Caco-2 (cell line): ENCODE results near the gene C1QA. TPM values are rescaled to one million over a fixed set of nuclear protein-coding genes. Genes with fewer than 3 reads are reported as not detected.

ENCODE experiments used
- BruUV-seq: library from RNA; stranded (reverse); fragments of 400-500 nt; replicated peaks from 2 replicates; lab custom pipeline; 2021; lab: Mats Ljungman, UMichigan
- CTCF ChIA-PET: fragments of 300-600 bp; sonication (Branson Sonifier 250); formaldehyde crosslinking; loops from one replicate; lab custom pipeline; 2022; ENCODE audit warnings: antibody characterized with exemption; lab: Charles Lee
- POLR2A ChIA-PET: fragments of 300-600 bp; sonication (Branson Sonifier 250); formaldehyde crosslinking; loops from one replicate; lab custom pipeline; 2022; ENCODE audit warnings: antibody characterized with exemption; lab: Charles Lee
- DNase-seq, 2 experiments: peaks; one replicate each; pipeline versions ENCODE4 v3.0.0 to v3.0.0-alpha.2; 2020 to 2022
- H3K27me3 ChIP-seq: replicated peaks from 2 replicates; pipeline ENCODE4 v1.6.0; 2011; ENCODE audit warnings: low read length; ENCODE audit not compliant: control insufficient read depth, insufficient read depth
- H3K36me3 ChIP-seq: 2 replicates; pipeline ENCODE4 v1.5.1; 2011; ENCODE audit warnings: low read length; ENCODE audit not compliant: control insufficient read depth, insufficient read depth
- H3K4me1 ChIP-seq: fragments of 250-450 bp; sonication (Bioruptor Pico); 2 replicates; pipeline ENCODE4 v1.5.1; 2020; ENCODE audit warnings: mild to moderate bottlenecking
- H3K4me3 ChIP-seq: 2 replicates; pipeline ENCODE4 v1.5.1; 2011; ENCODE audit warnings: low read depth, mild to moderate bottlenecking, control low read depth, low read length
- H3K9me3 ChIP-seq: fragments of 250-450 bp; sonication (Bioruptor Pico); 2 replicates; pipeline ENCODE4 v1.5.1; 2020; ENCODE audit warnings: mild to moderate bottlenecking, moderate library complexity
- H3K27ac Mint-ChIP-seq: one replicate; pipeline ENCODE4 v1.8.0; 2022; ENCODE audit warnings: mixed read lengths; ENCODE audit not compliant: unreplicated experiment
- H3K27me3 Mint-ChIP-seq: one replicate; pipeline ENCODE4 v1.8.0; 2022; ENCODE audit warnings: mixed read lengths; ENCODE audit not compliant: insufficient read depth, unreplicated experiment
- H3K36me3 Mint-ChIP-seq: one replicate; pipeline ENCODE4 v1.8.0; 2022; ENCODE audit warnings: mild to moderate bottlenecking, mixed read lengths; ENCODE audit not compliant: insufficient read depth, unreplicated experiment
- H3K4me1 Mint-ChIP-seq: one replicate; pipeline ENCODE4 v1.8.0; 2022; ENCODE audit warnings: low read depth, mixed read lengths; ENCODE audit not compliant: unreplicated experiment
- H3K4me3 Mint-ChIP-seq: one replicate; pipeline ENCODE4 v1.8.0; 2022; ENCODE audit warnings: mild to moderate bottlenecking, moderate library complexity, mixed read lengths; ENCODE audit not compliant: unreplicated experiment
- H3K9me3 Mint-ChIP-seq: one replicate; pipeline ENCODE4 v1.8.0; 2022; ENCODE audit warnings: mixed read lengths; ENCODE audit not compliant: unreplicated experiment
- intact Hi-C: fragments of 100-400 bp; cut with micrococcal nuclease; formaldehyde crosslinking; loops from one replicate; pipeline ENCODE4 v1.10.0; 2022; ENCODE audit not compliant: unreplicated experiment
- total RNA-seq: library from RNA; stranded (reverse); gene quantifications from 2 replicates; pipeline ENCODE4 v1.2.3, GENCODE V29; 2022
- TF ChIP-seq, protein P1 (sequence below), 2 experiments: fragments of 200-600 bp in 1 of 2; IDR thresholded peaks; 1 replicate in 1 of 2; 2 replicates in 1 of 2; pipeline versions ENCODE4 v1.5.1 to v1.8.0; 2011 to 2022; ENCODE audit warnings: antibody characterized with exemption in 1 of 2, control low read depth in 1 of 2, inconsistent platforms in 1 of 2, low read depth in 1 of 2, low read length in 1 of 2, mild to moderate bottlenecking in 1 of 2, moderate library complexity in 1 of 2; ENCODE audit not compliant: insufficient read depth in 1 of 2, severe bottlenecking in 1 of 2, unreplicated experiment in 1 of 2

C1QA gene
- total RNA-seq, 1 experiment from 2014 or later = not detected

DNA sequence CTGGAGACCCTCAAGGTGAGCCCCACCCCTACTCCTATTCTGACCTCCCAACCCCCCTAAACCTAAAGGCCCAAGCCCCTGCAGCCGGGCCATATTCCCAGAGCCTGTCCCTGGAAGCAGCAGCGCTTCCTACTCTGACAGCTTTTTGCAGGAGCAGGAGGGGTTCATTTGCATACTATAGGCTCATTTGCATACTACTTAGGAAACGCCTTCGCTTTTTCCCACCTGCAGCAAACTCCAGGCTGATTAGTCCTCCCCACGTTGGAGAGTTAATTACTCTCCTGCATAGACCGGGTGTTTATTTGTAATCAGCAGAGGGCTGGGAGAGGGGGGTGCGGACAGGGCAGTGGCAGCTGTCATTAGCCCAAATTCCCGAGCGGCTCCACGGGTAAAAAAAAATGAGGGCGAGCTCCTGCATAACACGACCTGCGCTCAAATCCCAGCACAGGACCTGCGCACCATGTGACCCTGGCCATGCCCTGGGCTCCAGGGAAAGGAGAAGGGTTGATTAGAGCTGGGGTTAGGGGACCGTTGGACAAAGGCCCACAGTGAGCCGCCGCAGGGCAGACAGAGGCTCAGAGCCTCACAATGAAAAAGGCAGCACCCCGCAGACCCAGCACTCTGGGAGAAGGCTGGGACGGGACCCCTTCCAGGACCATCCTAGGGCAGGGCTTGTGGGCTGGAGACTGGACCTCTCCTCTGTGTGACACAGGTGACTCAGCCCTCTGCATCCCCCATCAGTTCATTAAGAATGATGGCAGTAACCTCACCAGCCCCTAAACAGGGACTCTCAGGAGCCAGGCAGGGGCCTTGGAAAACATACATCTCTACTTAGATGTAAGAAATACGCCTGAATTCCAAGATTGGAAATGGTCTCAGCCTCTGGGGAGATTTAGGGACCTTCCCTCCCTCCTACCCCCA lies 9.9 kb upstream of the C1QA start:
- Histone ChIP-seq H3K27me3 (no peaks in the 10 kb centered on the region; the same call in 1 of the 2 replicates), H3K4me1 (no peaks in the 10 kb centered on the region), H3K4me3 (no peak overlapping the region), H3K9me3 (no peaks in the 10 kb centered on the region), H3K36me3 (no peaks in the 10 kb centered on the region)
- DNase-seq = no peak
- TF ChIP-seq, protein P1, sequence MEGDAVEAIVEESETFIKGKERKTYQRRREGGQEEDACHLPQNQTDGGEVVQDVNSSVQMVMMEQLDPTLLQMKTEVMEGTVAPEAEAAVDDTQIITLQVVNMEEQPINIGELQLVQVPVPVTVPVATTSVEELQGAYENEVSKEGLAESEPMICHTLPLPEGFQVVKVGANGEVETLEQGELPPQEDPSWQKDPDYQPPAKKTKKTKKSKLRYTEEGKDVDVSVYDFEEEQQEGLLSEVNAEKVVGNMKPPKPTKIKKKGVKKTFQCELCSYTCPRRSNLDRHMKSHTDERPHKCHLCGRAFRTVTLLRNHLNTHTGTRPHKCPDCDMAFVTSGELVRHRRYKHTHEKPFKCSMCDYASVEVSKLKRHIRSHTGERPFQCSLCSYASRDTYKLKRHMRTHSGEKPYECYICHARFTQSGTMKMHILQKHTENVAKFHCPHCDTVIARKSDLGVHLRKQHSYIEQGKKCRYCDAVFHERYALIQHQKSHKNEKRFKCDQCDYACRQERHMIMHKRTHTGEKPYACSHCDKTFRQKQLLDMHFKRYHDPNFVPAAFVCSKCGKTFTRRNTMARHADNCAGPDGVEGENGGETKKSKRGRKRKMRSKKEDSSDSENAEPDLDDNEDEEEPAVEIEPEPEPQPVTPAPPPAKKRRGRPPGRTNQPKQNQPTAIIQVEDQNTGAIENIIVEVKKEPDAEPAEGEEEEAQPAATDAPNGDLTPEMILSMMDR (IDR thresholded peaks at IDR 0.05; ENCODE audit: insufficient read depth in 1 of 2, low read depth in 1 of 2, low read length in 1 of 2, severe bottlenecking in 1 of 2, unreplicated experiment in 1 of 2) = no peak
- Mint-ChIP-seq H3K4me3 (no peak overlapping the region), H3K27ac (no peak overlapping the region), H3K4me1 (no peaks in the 10 kb centered on the region), H3K9me3 (no peaks in the 10 kb centered on the region), H3K36me3 (no peaks in the 10 kb centered on the region), H3K27me3 (peaks cover 5% of the 10 kb centered on the region)
- ChIA-PET CTCF (no interaction called here), POLR2A (no interaction called here)
- intact Hi-C loops = no loop called here
- BruUV-seq = no TSS peak

DNA sequence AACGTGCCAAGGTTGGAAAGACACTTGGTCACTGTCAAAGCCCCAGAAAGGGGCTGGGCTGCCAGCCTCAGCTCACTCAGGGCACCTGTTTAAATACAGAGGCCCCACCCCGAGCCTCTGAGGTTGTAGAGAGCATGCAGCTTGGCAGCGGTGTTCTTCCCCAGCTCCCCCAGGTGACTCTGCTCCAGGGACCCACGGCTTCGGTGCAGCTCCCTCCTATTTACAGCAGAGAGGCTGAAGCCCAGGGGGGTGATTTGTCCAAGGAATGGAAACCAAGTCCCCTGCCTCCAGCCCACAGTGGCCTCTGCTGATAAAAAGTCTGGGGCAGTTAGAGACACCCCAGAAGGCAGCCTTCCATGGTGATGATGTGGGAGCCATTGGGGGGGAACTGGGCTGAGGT lies 9.1 kb upstream of the C1QA start:
- CTCF ChIA-PET = no interaction called here
- H3K27me3 ChIP-seq = no peaks in the 10 kb centered on the region; the same call in 1 of the 2 replicates

DNA sequence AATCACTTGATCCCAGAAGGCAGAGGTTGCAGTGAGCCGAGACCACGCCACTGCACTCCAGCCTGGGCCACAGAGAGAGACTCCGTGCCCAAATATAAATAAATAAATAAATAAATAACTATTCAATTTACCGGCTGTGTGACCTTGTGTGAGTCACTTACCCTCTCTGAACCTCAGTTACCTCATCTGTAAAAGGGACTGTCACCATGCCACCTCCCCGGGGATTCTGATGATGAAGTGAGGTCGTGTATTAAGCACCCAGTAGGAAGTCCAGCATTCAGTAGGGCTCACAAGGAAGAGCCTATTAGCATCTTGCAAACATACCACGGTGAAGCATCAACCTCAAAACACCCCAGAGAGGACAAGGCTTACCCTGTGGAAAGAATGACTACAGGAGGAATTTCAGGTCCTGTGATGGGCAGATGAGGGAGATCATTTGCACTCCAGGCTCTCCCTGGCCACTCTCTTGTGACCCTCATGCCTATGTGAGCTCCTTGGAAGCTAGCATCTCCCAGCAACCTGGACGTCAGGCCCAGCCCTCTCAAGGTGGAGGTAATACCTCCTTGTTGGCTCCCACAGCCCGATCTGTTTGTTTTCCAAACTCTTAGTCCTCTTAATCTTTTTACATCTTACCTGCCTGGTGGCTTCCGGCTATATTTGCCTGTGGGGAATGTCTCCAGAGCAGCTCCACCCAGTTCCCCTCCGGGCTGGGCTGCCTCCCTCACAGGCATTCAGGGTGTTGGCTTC lies 7.6 kb upstream of the C1QA start:
- H3K36me3 ChIP-seq = no peaks in the 10 kb centered on the region
- DNase-seq = no peak
- no peaks in the 10 kb centered on the region; the same call in 1 of the 2 replicates for H3K27me3 ChIP-seq
- BruUV-seq = no TSS peak
- Mint-ChIP-seq H3K27ac (no peak overlapping the region), H3K4me3 (no peak overlapping the region), H3K27me3 (peaks cover 3% of the 10 kb centered on the region), H3K9me3 (no peaks in the 10 kb centered on the region), H3K4me1 (no peaks in the 10 kb centered on the region), H3K36me3 (no peaks in the 10 kb centered on the region)
- no peaks in the 10 kb centered on the region for H3K4me1 ChIP-seq
- TF ChIP-seq, protein P1 (IDR thresholded peaks at IDR 0.05; ENCODE audit: insufficient read depth in 1 of 2, low read depth in 1 of 2, low read length in 1 of 2, severe bottlenecking in 1 of 2, unreplicated experiment in 1 of 2) = no peak
- CTCF ChIA-PET = no interaction called here
- no peaks in the 10 kb centered on the region for H3K9me3 ChIP-seq
- POLR2A ChIA-PET = no interaction called here
- no peak overlapping the region for H3K4me3 ChIP-seq
- intact Hi-C loops = no loop called here

More for the DNA sequence above, 9.1 kb upstream of the C1QA start:
- Histone ChIP-seq H3K4me3 (no peak overlapping the region), H3K9me3 (no peaks in the 10 kb centered on the region), H3K36me3 (no peaks in the 10 kb centered on the region), H3K4me1 (no peaks in the 10 kb centered on the region)
- POLR2A ChIA-PET = no interaction called here
- H3K4me3 Mint-ChIP-seq = no peak overlapping the region
- no peaks in the 10 kb centered on the region for H3K9me3 Mint-ChIP-seq
- H3K27ac Mint-ChIP-seq = no peak overlapping the region
- TF ChIP-seq, protein P1 (IDR thresholded peaks at IDR 0.05; ENCODE audit: insufficient read depth in 1 of 2, low read depth in 1 of 2, low read length in 1 of 2, severe bottlenecking in 1 of 2, unreplicated experiment in 1 of 2) = no peak
- no peaks in the 10 kb centered on the region for H3K36me3 Mint-ChIP-seq
- H3K4me1 Mint-ChIP-seq = no peaks in the 10 kb centered on the region
- peaks cover 5% of the 10 kb centered on the region for H3K27me3 Mint-ChIP-seq
- DNase-seq = no peak
- intact Hi-C loops = no loop called here
- no TSS peak for BruUV-seq
